Trophoblast cell (in vitro differentiated cells and primary cell): ENCODE results near the gene ABCA13.
A peak's percentile ranks its signal among the peaks of the same experiment; 100 is the strongest.

Experiments
- DNase-seq, 2 donors: peaks; one replicate each; pipeline ENCODE4 v3.0.0-alpha.2; 2016
- H2AFZ ChIP-seq: 2 replicates; pipeline ENCODE4 v1.6.1; 2013; ENCODE audit warnings: low read length, moderate library complexity, mild to moderate bottlenecking; ENCODE audit not compliant: insufficient read depth, poor library complexity
- H2AK5ac ChIP-seq: 2 replicates; pipeline ENCODE4 v1.6.1; 2013; ENCODE audit warnings: mild to moderate bottlenecking, low read length
- H2BK120ac ChIP-seq: 2 replicates; pipeline ENCODE4 v1.6.1; 2013; ENCODE audit warnings: low read length, mild to moderate bottlenecking, moderate library complexity; ENCODE audit not compliant: insufficient read depth, poor library complexity
- H2BK12ac ChIP-seq: 2 replicates; pipeline ENCODE4 v1.6.1; 2013; ENCODE audit warnings: mild to moderate bottlenecking, low read length, moderate library complexity
- H2BK5ac ChIP-seq: 2 replicates; pipeline ENCODE4 v1.6.1; 2013; ENCODE audit warnings: low read length, low read depth, moderate library complexity, mild to moderate bottlenecking; ENCODE audit not compliant: poor library complexity
- H3K14ac ChIP-seq: 2 replicates; pipeline ENCODE4 v1.6.1; 2013; ENCODE audit warnings: mild to moderate bottlenecking, low read length
- H3K18ac ChIP-seq: 2 replicates; pipeline ENCODE4 v1.6.1; 2013; ENCODE audit warnings: mild to moderate bottlenecking, low read length
- H3K23ac ChIP-seq: 2 replicates; pipeline ENCODE4 v1.6.1; 2013; ENCODE audit warnings: low read length
- H3K27ac ChIP-seq: 2 replicates; pipeline ENCODE4 v1.5.1; 2013; ENCODE audit warnings: low read depth, mild to moderate bottlenecking, inconsistent platforms, low read length, moderate library complexity
- H3K27me3 ChIP-seq: 2 replicates; pipeline ENCODE4 v1.6.1; 2013; ENCODE audit warnings: inconsistent platforms, mild to moderate bottlenecking, low read length, moderate library complexity; ENCODE audit not compliant: insufficient read depth
- H3K36me3 ChIP-seq, 2 experiments: 1 replicate in 1 of 2; 2 replicates in 1 of 2; pipeline ENCODE4 v1.6.1; 2013; ENCODE audit warnings: low read length in 2 of 2, mild to moderate bottlenecking in 2 of 2, moderate library complexity in 1 of 2; ENCODE audit not compliant: insufficient read depth in 2 of 2, control insufficient read depth in 1 of 2
- H3K4ac ChIP-seq: 2 replicates; pipeline ENCODE4 v1.6.1; 2013; ENCODE audit warnings: low read depth, mild to moderate bottlenecking, low read length, moderate library complexity
- H3K4me1 ChIP-seq, 2 experiments: 1 replicate in 1 of 2; 2 replicates in 1 of 2; pipeline ENCODE4 v1.6.1; 2013; ENCODE audit warnings: low read length in 2 of 2, mild to moderate bottlenecking in 2 of 2, moderate library complexity in 1 of 2; ENCODE audit not compliant: insufficient read depth in 2 of 2, control insufficient read depth in 1 of 2
- H3K4me2 ChIP-seq: 2 replicates; pipeline ENCODE4 v1.6.1; 2013; ENCODE audit warnings: inconsistent platforms, mild to moderate bottlenecking, low read length, moderate library complexity
- H3K4me3 ChIP-seq: 2 replicates; pipeline ENCODE4 v1.5.1; 2013; ENCODE audit warnings: mild to moderate bottlenecking, low read depth, low read length, inconsistent platforms
- H3K79me1 ChIP-seq: one replicate; pipeline ENCODE4 v1.6.1; 2013; ENCODE audit warnings: low read length
- H3K79me2 ChIP-seq: 2 replicates; pipeline ENCODE4 v1.6.1; 2013; ENCODE audit warnings: low read length, mild to moderate bottlenecking; ENCODE audit not compliant: control insufficient read depth, insufficient read depth, poor library complexity
- H3K9ac ChIP-seq: 2 replicates; pipeline ENCODE4 v1.6.1; 2013; ENCODE audit warnings: mild to moderate bottlenecking, low read length
- H3K9me3 ChIP-seq: 2 replicates; pipeline ENCODE4 v1.6.1; 2013; ENCODE audit warnings: low read depth, mild to moderate bottlenecking, control low read depth, inconsistent platforms, low read length; ENCODE audit not compliant: insufficient read depth
- H4K12ac ChIP-seq: 2 replicates; pipeline ENCODE4 v1.6.1; 2013; ENCODE audit warnings: low read depth, mild to moderate bottlenecking, low read length, moderate library complexity
- H4K8ac ChIP-seq: 2 replicates; pipeline ENCODE4 v1.6.1; 2013; ENCODE audit warnings: low read depth, mild to moderate bottlenecking, low read length, moderate library complexity
- H4K91ac ChIP-seq: one replicate; pipeline ENCODE4 v1.6.1; 2013; ENCODE audit warnings: low read depth, mild to moderate bottlenecking, low read length, moderate library complexity
- WGBS: extraction: QIAGEN DNeasy Blood & Tissue Kit; methylation state at CpG from one replicate; pipeline ENCODE4 v1.1.7; 2013; ENCODE audit warnings: missing lambda C conversion rate; ENCODE audit not compliant: insufficient read length, insufficient coverage; ENCODE audit errors: extremely low coverage; 5-methylcytosine and 5-hydroxymethylcytosine counted together

ABCA13 gene

GRCh38 chr7:48611993-48612392 lies 440.7 kb downstream of the ABCA13 start:
- Histone ChIP-seq H3K4ac (no peak overlapping the region), H2AFZ (no peak overlapping the region), H3K9ac (no peak overlapping the region), H2BK12ac (no peak overlapping the region), H2BK5ac (no peak overlapping the region), H3K27ac (no peak overlapping the region), H3K14ac (no peak overlapping the region), H3K36me3 (no peaks in the 10 kb centered on the region), H3K79me2 (no peaks in the 10 kb centered on the region), H3K18ac (no peak overlapping the region), H3K27me3 (no peaks in the 10 kb centered on the region), H2BK120ac (no peak overlapping the region), H2AK5ac (no peak overlapping the region), H4K12ac (no peak overlapping the region), H4K91ac (no peak overlapping the region), H3K4me1 (no peaks in the 10 kb centered on the region), H4K8ac (no peak overlapping the region), H3K9me3 (no peaks in the 10 kb centered on the region), H3K4me3 (no peak overlapping the region), H3K79me1 (no peaks in the 10 kb centered on the region), H3K4me2 (no peak overlapping the region), H3K23ac (no peak overlapping the region)
- no CpG with 5 or more reads among the region's 3 CpGs for WGBS
- peak in 1 of 2 donors; percentile 3 for DNase-seq

- Histone ChIP-seq H3K27me3 (no peaks in the 10 kb centered on the region), H2AFZ (no peak overlapping the region), H2BK120ac (no peak overlapping the region), H3K4me2 (no peak overlapping the region), H3K14ac (no peak overlapping the region), H3K23ac (no peak overlapping the region), H3K9ac (no peak overlapping the region), H4K12ac (no peak overlapping the region), H3K4me1 (no peaks in the 10 kb centered on the region), H3K9me3 (no peaks in the 10 kb centered on the region), H3K18ac (no peak overlapping the region), H3K27ac (no peak overlapping the region), H3K36me3 (no peaks in the 10 kb centered on the region), H3K79me2 (no peaks in the 10 kb centered on the region), H4K8ac (no peak overlapping the region), H2BK5ac (no peak overlapping the region), H2BK12ac (no peak overlapping the region), H2AK5ac (no peak overlapping the region), H3K79me1 (no peaks in the 10 kb centered on the region), H4K91ac (no peak overlapping the region), H3K4ac (no peak overlapping the region), H3K4me3 (no peak overlapping the region)
- no CpG with 5 or more reads among the region's 7 CpGs for WGBS
- DNase-seq: no peak
Observed at GRCh38 chr7:48617508-48617907, 446.2 kb downstream of the ABCA13 start.

GRCh38 chr7:48617993-48618392 lies 446.7 kb downstream of the ABCA13 start:
- no peaks in the 10 kb centered on the region for H3K36me3 ChIP-seq
- no peak overlapping the region for H2BK5ac ChIP-seq
- peak overlapping the region; percentile 31 for H3K23ac ChIP-seq
- WGBS: no CpG with 5 or more reads among the region's 3 CpGs
- no peak overlapping the region for H3K9ac ChIP-seq
- no peaks in the 10 kb centered on the region for H3K27me3 ChIP-seq
- H3K9me3 ChIP-seq: no peaks in the 10 kb centered on the region
- H2AK5ac ChIP-seq: no peak overlapping the region
- H4K91ac ChIP-seq: no peak overlapping the region
- no peaks in the 10 kb centered on the region for H3K79me1 ChIP-seq
- no peak overlapping the region for H4K8ac ChIP-seq
- no peak overlapping the region for H2BK12ac ChIP-seq
- no peak overlapping the region for H3K14ac ChIP-seq
- H3K27ac ChIP-seq: no peak overlapping the region
- no peak for DNase-seq
- no peak overlapping the region for H3K18ac ChIP-seq
- no peaks in the 10 kb centered on the region for H3K79me2 ChIP-seq
- H2BK120ac ChIP-seq: no peak overlapping the region
- H3K4ac ChIP-seq: no peak overlapping the region
- H2AFZ ChIP-seq: no peak overlapping the region
- H3K4me3 ChIP-seq: no peak overlapping the region
- no peaks in the 10 kb centered on the region for H3K4me1 ChIP-seq
- no peak overlapping the region for H4K12ac ChIP-seq
- H3K4me2 ChIP-seq: no peak overlapping the region

GRCh38 chr7:48621076-48621475 lies 449.8 kb downstream of the ABCA13 start:
- Histone ChIP-seq H2AFZ (no peak overlapping the region), H4K8ac (no peak overlapping the region), H3K79me2 (no peaks in the 10 kb centered on the region), H4K12ac (no peak overlapping the region), H2AK5ac (no peak overlapping the region), H3K4me2 (no peak overlapping the region), H3K4ac (no peak overlapping the region), H3K27ac (no peak overlapping the region), H4K91ac (no peak overlapping the region), H2BK5ac (no peak overlapping the region), H3K4me1 (no peaks in the 10 kb centered on the region), H3K23ac (no peak overlapping the region), H3K18ac (no peak overlapping the region), H3K27me3 (no peaks in the 10 kb centered on the region), H3K36me3 (no peaks in the 10 kb centered on the region), H3K79me1 (no peaks in the 10 kb centered on the region), H3K14ac (no peak overlapping the region), H2BK120ac (no peak overlapping the region), H3K4me3 (no peak overlapping the region), H3K9me3 (no peaks in the 10 kb centered on the region), H2BK12ac (no peak overlapping the region), H3K9ac (no peak overlapping the region)
- no CpG with 5 or more reads among the region's 4 CpGs for WGBS
- no peak for DNase-seq
